ENCODE measurements around the gene MT1HL1. TPM values are rescaled to one million over a fixed set of nuclear protein-coding genes. Genes with fewer than 3 reads are reported as not detected.

MT1HL1 gene
- total and polyA plus RNA-seq, 2 of the 8 experiments (the other 6 are each of a cell fraction or from before 2014, with no cell fraction given), result not detected

DNA sequence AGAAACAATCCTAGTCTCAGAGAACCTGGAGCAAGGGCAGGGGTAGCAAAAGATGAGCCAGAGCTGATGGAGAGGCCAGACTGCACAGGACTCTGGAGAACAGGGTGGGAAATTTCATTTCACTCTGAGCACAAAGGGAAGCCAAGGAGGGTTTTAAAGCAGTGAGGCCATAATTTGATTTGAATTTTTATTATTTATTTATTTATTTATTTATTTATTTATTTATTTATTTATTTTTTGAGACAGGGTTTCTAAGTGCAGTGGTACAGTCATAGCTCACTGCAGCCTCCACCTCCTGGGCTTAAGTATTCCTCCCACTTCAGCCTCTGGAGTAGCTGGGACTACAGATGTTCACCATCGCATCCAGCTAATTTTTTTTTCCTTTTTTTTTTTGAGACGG is 45.1 kb downstream of the MT1HL1 start:
- no peak overlapping the region for H4K5ac ChIP-seq (ENCODE audit: insufficient read length, low read depth, low read length)
- no peak overlapping the region for H3K4me3 ChIP-seq (ENCODE audit: extremely low read depth in 1 of 4, insufficient read depth in 2 of 4, low read depth in 3 of 4, low read length in 4 of 4)
- no peak overlapping the region for H3K23ac ChIP-seq (ENCODE audit: insufficient read length)
- H3K14ac ChIP-seq (ENCODE audit: insufficient read length), result no peak overlapping the region
- H3K27me3 ChIP-seq (replicated peaks in 1 of 4; ENCODE audit: control insufficient read depth in 3 of 4, extremely low read depth in 1 of 4, insufficient read depth in 3 of 4, low read length in 3 of 4), result no peaks in the 10 kb centered on the region
- no peaks in the 10 kb centered on the region for H3K23me2 ChIP-seq (ENCODE audit: low read depth, low read length)
- H3K27ac ChIP-seq (ENCODE audit: low read depth, low read length), result no peak overlapping the region
- DNase-seq (ENCODE audit: low read depth in 1 of 2, low spot score in 2 of 2) (no peak), FAIRE-seq (no peak)
- no peak overlapping the region for H4K8ac ChIP-seq (ENCODE audit: extremely low read depth, insufficient read depth, low read length)
- no peak overlapping the region for H2BK12ac ChIP-seq (ENCODE audit: low read depth, low read length)
- no peak overlapping the region for H3K56ac ChIP-seq (replicated peaks; ENCODE audit: insufficient read length, low read depth, low read length)
- H3K4me1 ChIP-seq (replicated peaks in 1 of 4; ENCODE audit: control insufficient read depth in 3 of 4, insufficient read depth in 4 of 4, low read length in 3 of 4), result no peaks in the 10 kb centered on the region
- H2BK5ac ChIP-seq (ENCODE audit: low read depth, low read length), result no peak overlapping the region
- H3K9me3 ChIP-seq (ENCODE audit: insufficient read depth in 2 of 2, low read depth in 1 of 2, low read length in 1 of 2), result peaks cover 0 to 2% of the 10 kb centered on the region in 2 experiments; a peak in 1 of 4 replicates
- H2BK15ac ChIP-seq (ENCODE audit: low read length), result no peak overlapping the region
- H4K20me1 ChIP-seq (replicated peaks in 1 of 2; ENCODE audit: control insufficient read depth in 1 of 2, insufficient read depth in 2 of 2, low read length in 2 of 2), result no peaks in the 10 kb centered on the region
- no peak overlapping the region for H2AK5ac ChIP-seq (ENCODE audit: low read depth, low read length)
- no peaks in the 10 kb centered on the region for H3K79me2 ChIP-seq (ENCODE audit: control insufficient read depth in 1 of 2, insufficient read depth in 2 of 2, low read length in 2 of 2)
- no peaks in the 10 kb centered on the region for H3K36me3 ChIP-seq (ENCODE audit: control insufficient read depth in 2 of 4, insufficient read depth in 4 of 4, low read length in 3 of 4)
- no peak overlapping the region for H2AFZ ChIP-seq (ENCODE audit: low read length)
- no peak overlapping the region for H2BK20ac ChIP-seq (ENCODE audit: low read length)
- TF ChIP-seq RXRA (IDR thresholded peaks at IDR 0.05; ENCODE audit: insufficient read depth, low read depth, low read length), result no peak
- no peak for TF ChIP-seq CTBP2 (IDR thresholded peaks at IDR 0.05; ENCODE audit: borderline replicate concordance, insufficient read depth, insufficient read length, low read length)
- TF ChIP-seq TAF7 (optimal IDR thresholded peaks at IDR 0.05; ENCODE audit: borderline replicate concordance, low read depth, low read length), result no peak
- H3K18ac ChIP-seq (ENCODE audit: extremely low read depth, low read length), result no peak overlapping the region
- H4K91ac ChIP-seq (replicated peaks; ENCODE audit: insufficient read length, low read length), result no peak overlapping the region
- ChIA-PET POLR2A (ENCODE audit: partially characterized antibody) (no interaction called here), CTCF (ENCODE audit: partially characterized antibody) (interaction anchor here (1.1 to 3.7 kb wide), 2 partner anchors 8 to 426 kb away, joined by 4 to 17 read pairs; no protein-coding TSS in a partner anchor)
- no peak overlapping the region for H3K4ac ChIP-seq (replicated peaks; ENCODE audit: insufficient read length, low read depth, low read length)
- H3K4me2 ChIP-seq (ENCODE audit: insufficient read depth in 1 of 2, low read depth in 2 of 2, low read length in 2 of 2), result no peak overlapping the region
- 100% methylated on average over 1 of the region's 2 CpGs; no CpG with 5 or more reads in 1 of the 2 experiments for WGBS, 2 experiments (ENCODE audit: extremely low coverage in 1 of 2, insufficient coverage in 1 of 2, insufficient read length in 1 of 2, insufficient replicate concordance in 2 of 2, low coverage in 1 of 2, low lambda C conversion rate in 2 of 2, missing lambda C conversion rate in 1 of 2)
- H3K9ac ChIP-seq (replicated peaks in 1 of 4; ENCODE audit: extremely low read depth in 1 of 4, low read depth in 3 of 4, low read length in 3 of 4), result no peak overlapping the region
- H3K79me1 ChIP-seq (ENCODE audit: low read depth, low read length), result no peaks in the 10 kb centered on the region
- no peak overlapping the region for H2BK120ac ChIP-seq (replicated peaks; ENCODE audit: low read depth, low read length)
